Activated CD8-positive, alpha-beta memory T cell treated with anti-CD3 and anti-CD28 coated beads, Interleukin-2, amount 10 ng/mL, durations not matched to agents 7 days and 5 days (primary cell): ENCODE results near the gene GPAT2. TPM values are rescaled to one million over a fixed set of nuclear protein-coding genes. Genes with fewer than 3 reads are reported as not detected.
"Not testable (repeated sequence)": the region's sequence is repeated elsewhere in the genome, so short reads cannot be mapped to it uniquely, and the experiment has no call there.

Experiments used
- ATAC-seq: fragments of 150-1000 bp; cut with Tn5 transposase; one replicate; pipeline ENCODE4 v1.10.0; 2021; ENCODE audit warnings: moderate library complexity
- CTCF ChIA-PET: fragments of 350-600 bp; sonication (Branson Sonifier 250); formaldehyde crosslinking; loops from one replicate; lab custom pipeline; 2021; ENCODE audit warnings: antibody characterized with exemption; lab: Charles Lee
- DNase-seq: peaks from one replicate; pipeline ENCODE4 v3.0.0-alpha.2; 2020
- H3K27ac Mint-ChIP-seq: one replicate; pipeline ENCODE4 v1.8.0; 2021; ENCODE audit warnings: mild to moderate bottlenecking, mixed read lengths
- H3K27me3 Mint-ChIP-seq: one replicate; pipeline ENCODE4 v1.8.0; 2021; ENCODE audit warnings: mixed read lengths
- H3K36me3 Mint-ChIP-seq: one replicate; pipeline ENCODE4 v1.8.0; 2021; ENCODE audit warnings: mild to moderate bottlenecking, mixed read lengths
- H3K4me1 Mint-ChIP-seq: one replicate; pipeline ENCODE4 v1.8.0; 2021; ENCODE audit warnings: mixed read lengths
- H3K4me3 Mint-ChIP-seq: one replicate; pipeline ENCODE4 v1.8.0; 2021; ENCODE audit warnings: mild to moderate bottlenecking, moderate library complexity, mixed read lengths
- H3K9me3 Mint-ChIP-seq: one replicate; pipeline ENCODE4 v1.8.0; 2022; ENCODE audit warnings: low read depth, mixed read lengths
- total RNA-seq, 2 experiments: library from RNA; stranded (reverse); gene quantifications; one replicate each; pipeline ENCODE4 v1.2.3, GENCODE V29; 2021

The GPAT2 gene
- total RNA-seq, 2 experiments from 2014 or later, result 19.6 to 26.7 TPM

- no peaks in the 10 kb centered on the region for H3K27me3 Mint-ChIP-seq
- peaks cover 2% of the 10 kb centered on the region for H3K4me1 Mint-ChIP-seq
- no peaks in the 10 kb centered on the region for H3K9me3 Mint-ChIP-seq
- ATAC-seq (no peak), DNase-seq (no peak)
- CTCF ChIA-PET, result interaction anchor here (0.9 to 3.8 kb wide), 4 partner anchors 32 to 150 kb away, joined by 3 to 44 read pairs (median 6); partner anchors contain the start of genes ADRA2B and ASTL
- H3K4me3 Mint-ChIP-seq, result no peak overlapping the region
- H3K36me3 Mint-ChIP-seq, result no peaks in the 10 kb centered on the region
- H3K27ac Mint-ChIP-seq, result no peak overlapping the region
Observed at GRCh38 chr2:96024336-96025193, 10.2 kb downstream of the GPAT2 start.

DNA sequence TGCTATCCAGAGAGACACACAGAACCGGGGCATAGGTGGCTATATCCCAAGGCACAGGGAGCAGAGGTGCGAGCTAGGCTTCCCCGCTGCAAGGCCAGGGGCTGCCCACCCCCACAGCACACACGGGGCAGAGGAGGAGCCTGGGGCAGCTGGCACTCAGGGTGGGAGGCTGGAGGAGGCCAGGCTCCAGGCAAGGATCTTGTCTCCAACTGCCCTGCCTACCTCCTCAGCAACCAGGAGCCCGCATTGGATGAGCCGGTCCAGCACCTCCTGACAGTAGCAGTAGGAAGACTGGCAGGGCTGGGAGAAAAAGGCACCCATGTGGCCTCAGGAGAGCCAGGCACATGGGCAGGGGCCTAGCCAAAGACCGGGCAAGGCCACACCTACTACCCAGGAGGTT lies 11.0 kb downstream of the GPAT2 start:
- DNase-seq, ATAC-seq, H3K36me3 Mint-ChIP-seq, H3K27me3 Mint-ChIP-seq, H3K4me3 Mint-ChIP-seq, H3K9me3 Mint-ChIP-seq, H3K4me1 Mint-ChIP-seq, H3K27ac Mint-ChIP-seq: not testable (repeated sequence)
- CTCF ChIA-PET, result interaction anchor here (1.6 to 3.8 kb wide), 3 partner anchors 10 to 151 kb away, joined by 3 to 44 read pairs (median 7); partner anchors contain the start of gene ADRA2B

GRCh38 chr2:96022701-96023447 lies 11.8 kb downstream of the GPAT2 start:
- H3K27ac Mint-ChIP-seq, H3K4me1 Mint-ChIP-seq, H3K36me3 Mint-ChIP-seq, H3K9me3 Mint-ChIP-seq, H3K27me3 Mint-ChIP-seq, H3K4me3 Mint-ChIP-seq: not testable (repeated sequence)
- CTCF ChIA-PET, result interaction anchor here (0.7 to 3.8 kb wide), 14 partner anchors 9 to 244 kb away, joined by 3 to 44 read pairs (median 5); partner anchors contain the start of gene ADRA2B
- peak; percentile 83 for DNase-seq
- peak; percentile 95 for ATAC-seq

DNA sequence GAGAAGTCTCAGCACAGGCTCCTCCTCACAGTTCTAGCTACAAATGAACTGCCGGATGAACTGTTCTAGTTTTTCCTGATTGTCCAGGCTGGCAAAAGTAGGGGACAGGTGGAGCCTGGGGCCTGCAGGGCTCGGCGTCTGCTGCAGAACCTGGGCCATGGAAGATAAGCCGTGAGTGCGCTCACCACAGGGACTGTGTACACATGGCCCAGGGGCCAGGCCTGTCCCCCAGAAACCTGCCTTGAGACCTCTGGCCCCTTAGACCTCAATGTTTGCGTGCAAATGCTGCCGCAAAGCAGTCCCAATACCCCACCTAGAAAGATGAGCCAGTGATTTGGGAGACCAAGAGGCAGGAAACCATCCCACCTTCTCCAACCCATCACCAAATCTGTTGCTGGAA lies 12.6 kb downstream of the GPAT2 start:
- ATAC-seq, DNase-seq, H3K4me1 Mint-ChIP-seq, H3K36me3 Mint-ChIP-seq, H3K9me3 Mint-ChIP-seq, H3K4me3 Mint-ChIP-seq, H3K27me3 Mint-ChIP-seq, H3K27ac Mint-ChIP-seq: not testable (repeated sequence)
- CTCF ChIA-PET, result interaction anchor here (0.7 to 3.8 kb wide), 14 partner anchors 8 to 245 kb away, joined by 3 to 44 read pairs (median 5); partner anchors contain the start of gene ADRA2B

DNA sequence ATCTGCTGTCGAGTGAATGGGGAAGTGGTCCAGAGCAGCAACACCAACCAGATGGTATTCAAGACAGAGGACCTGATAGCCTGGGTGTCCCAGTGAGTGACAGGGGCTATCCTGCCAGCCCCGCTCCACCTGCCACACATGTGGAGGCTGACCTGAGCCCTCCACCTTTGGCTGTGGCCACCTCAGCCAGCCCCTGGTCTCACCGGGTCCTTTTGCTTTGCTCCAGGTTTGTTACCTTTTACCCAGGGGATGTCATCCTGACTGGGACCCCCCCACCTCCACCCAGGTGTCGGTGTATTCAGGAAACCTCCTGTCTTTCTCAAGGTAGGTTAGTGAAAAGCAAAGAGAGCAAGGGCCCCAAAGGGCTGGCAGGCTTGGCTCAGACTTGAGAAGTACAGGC lies 13.6 kb downstream of the GPAT2 start:
- H3K4me3 Mint-ChIP-seq, H3K4me1 Mint-ChIP-seq, CTCF ChIA-PET, DNase-seq, H3K36me3 Mint-ChIP-seq, H3K27me3 Mint-ChIP-seq, H3K27ac Mint-ChIP-seq, H3K9me3 Mint-ChIP-seq, ATAC-seq: not testable (repeated sequence)

GRCh38 chr2:96019909-96020590 lies 14.7 kb downstream of the GPAT2 start:
- H3K27me3 Mint-ChIP-seq, ATAC-seq, H3K4me1 Mint-ChIP-seq, H3K4me3 Mint-ChIP-seq, DNase-seq, H3K36me3 Mint-ChIP-seq, CTCF ChIA-PET, H3K27ac Mint-ChIP-seq, H3K9me3 Mint-ChIP-seq: not testable (repeated sequence)

- CTCF ChIA-PET, result interaction anchor here (1.5 kb wide), 1 partner anchor 101 kb away, joined by 4 read pairs; no protein-coding TSS in a partner anchor
- not testable (repeated sequence) for H3K9me3 Mint-ChIP-seq, ATAC-seq, H3K4me1 Mint-ChIP-seq, H3K27ac Mint-ChIP-seq, DNase-seq, H3K36me3 Mint-ChIP-seq, H3K4me3 Mint-ChIP-seq, H3K27me3 Mint-ChIP-seq
Observed at GRCh38 chr2:96016321-96016720, 18.4 kb downstream of the GPAT2 start.

GRCh38 chr2:96012792-96013264 lies 21.9 kb downstream of the GPAT2 start:
- CTCF ChIA-PET, result interaction anchor here (0.7 to 1.8 kb wide), 4 partner anchors 10 to 151 kb away, joined by 3 to 9 read pairs (median 4); no protein-coding TSS in a partner anchor
- H3K27ac Mint-ChIP-seq, H3K9me3 Mint-ChIP-seq, ATAC-seq, DNase-seq, H3K27me3 Mint-ChIP-seq, H3K4me3 Mint-ChIP-seq, H3K4me1 Mint-ChIP-seq, H3K36me3 Mint-ChIP-seq: not testable (repeated sequence)

DNA sequence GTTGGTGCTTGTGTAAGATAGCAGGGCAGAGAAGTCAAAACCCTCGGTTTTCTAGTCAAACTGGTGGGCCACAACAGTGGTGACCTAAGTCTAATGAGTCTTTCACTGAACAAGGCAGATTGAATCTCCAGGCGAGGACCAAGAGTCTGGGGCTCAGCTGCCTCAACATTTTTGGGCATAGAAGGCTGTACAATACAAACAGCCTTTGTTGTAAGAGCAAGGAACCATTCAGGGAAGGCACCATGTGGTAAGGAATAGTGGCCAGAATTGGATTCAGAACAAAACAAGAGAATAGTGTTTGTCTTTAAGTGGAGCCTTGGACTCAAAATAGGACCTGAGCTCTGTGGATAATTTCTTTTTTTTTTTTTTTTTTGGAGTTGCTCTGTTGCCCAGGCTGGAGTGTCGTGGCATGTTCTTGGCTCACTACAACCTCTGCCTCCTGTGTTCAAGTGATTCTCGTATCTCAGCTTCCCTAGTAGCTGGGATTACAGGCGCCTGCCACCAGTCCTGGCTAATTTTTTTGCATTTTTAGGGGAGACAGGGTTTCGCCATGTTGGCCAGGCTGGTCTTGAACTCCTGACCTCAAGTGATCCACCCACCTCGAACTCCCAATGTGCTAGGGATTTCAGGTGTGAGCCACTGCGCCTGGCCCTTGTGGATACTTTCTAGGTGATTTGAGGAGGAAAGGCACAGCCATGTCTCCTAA lies 22.5 kb downstream of the GPAT2 start:
- not testable (repeated sequence) for H3K36me3 Mint-ChIP-seq, ATAC-seq, H3K4me3 Mint-ChIP-seq, H3K27ac Mint-ChIP-seq, H3K27me3 Mint-ChIP-seq, H3K9me3 Mint-ChIP-seq, H3K4me1 Mint-ChIP-seq, DNase-seq
- CTCF ChIA-PET, result interaction anchor here (0.7 to 1.8 kb wide), 4 partner anchors 10 to 151 kb away, joined by 3 to 9 read pairs (median 5); no protein-coding TSS in a partner anchor

DNA sequence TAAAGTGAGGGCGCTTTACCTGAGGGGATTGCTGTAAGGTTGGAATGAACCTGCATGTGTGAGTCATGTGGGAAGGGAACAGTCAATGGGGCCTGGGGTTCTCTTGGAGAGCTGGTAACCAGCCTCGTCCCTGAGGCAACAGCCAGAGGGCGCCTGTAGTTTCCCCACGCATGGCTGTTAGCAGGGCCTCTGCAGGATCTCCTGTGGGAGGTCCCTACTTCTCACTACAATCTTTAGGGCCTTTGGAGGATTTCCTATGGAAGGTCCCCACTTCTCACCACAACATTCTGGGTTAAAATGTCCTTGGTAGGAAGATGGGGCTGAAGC lies 23.6 kb downstream of the GPAT2 start:
- CTCF ChIA-PET, result interaction anchor here (1.5 to 1.6 kb wide), 2 partner anchors 11 to 106 kb away, joined by 4 to 6 read pairs; no protein-coding TSS in a partner anchor
- H3K27ac Mint-ChIP-seq, H3K4me1 Mint-ChIP-seq, H3K9me3 Mint-ChIP-seq, H3K36me3 Mint-ChIP-seq: not testable (repeated sequence)
- peak overlapping the region; percentile 50 for H3K4me3 Mint-ChIP-seq
- H3K27me3 Mint-ChIP-seq, result peaks cover 20% of the 10 kb centered on the region
- peak; percentile 55 for DNase-seq
- peak; percentile 10 for ATAC-seq

GRCh38 chr2:96010320-96011128 lies 24.2 kb downstream of the GPAT2 start:
- ATAC-seq (peak; percentile 100), DNase-seq (peak; percentile 97)
- CTCF ChIA-PET, result interaction anchor here (0.5 to 2.7 kb wide), 3 partner anchors 10 to 96 kb away, joined by 3 to 17 read pairs (median 3); no protein-coding TSS in a partner anchor
- H3K4me1 Mint-ChIP-seq, H3K36me3 Mint-ChIP-seq, H3K9me3 Mint-ChIP-seq: not testable (repeated sequence)
- Mint-ChIP-seq H3K27me3 (peaks cover 22% of the 10 kb centered on the region), H3K27ac (peak overlapping the region; percentile 57), H3K4me3 (peak overlapping the region; percentile 70)
